Medulla oblongata (tissue), 1 donor: Measurements from ENCODE around the gene WASHC4.
"Not testable (repeated sequence)": the region's sequence is repeated elsewhere in the genome, so short reads cannot be mapped to it uniquely, and the experiment has no call there.

ENCODE experiments used
- DNase-seq: peaks from one replicate; pipeline ENCODE4 v3.0.0-alpha.2; 2015; ENCODE audit errors: extremely low spot score

The WASHC4 gene

GRCh38 chr12:105167346-105167745 is 59.8 kb downstream of the WASHC4 start:
- no peak for DNase-seq

GRCh38 chr12:105168006-105168405 is 60.5 kb downstream of the WASHC4 start:
- DNase-seq: peak; percentile 52

GRCh38 chr12:105170139-105170538 is 62.6 kb downstream of the WASHC4 start:
- no peak for DNase-seq

- no peak for DNase-seq
Observed at GRCh38 chr12:105171691-105172436, 64.3 kb downstream of the WASHC4 start.

- no peak for DNase-seq
Observed at GRCh38 chr12:105175397-105175990, 68.0 kb downstream of the WASHC4 start.

GRCh38 chr12:105177208-105177607 is 69.7 kb downstream of the WASHC4 start:
- DNase-seq: no peak

GRCh38 chr12:105179114-105179513 is 71.6 kb downstream of the WASHC4 start:
- DNase-seq: not testable (repeated sequence)

GRCh38 chr12:105183406-105183805 is 75.9 kb downstream of the WASHC4 start:
- not testable (repeated sequence) for DNase-seq

- not testable (repeated sequence) for DNase-seq
Observed at GRCh38 chr12:105183976-105184375, 76.4 kb downstream of the WASHC4 start.

GRCh38 chr12:105189293-105189692 is 81.8 kb downstream of the WASHC4 start:
- no peak for DNase-seq

GRCh38 chr12:105190530-105190929 is 83.0 kb downstream of the WASHC4 start:
- DNase-seq: no peak

- DNase-seq: peak; percentile 55
Observed at GRCh38 chr12:105192624-105193225, 85.2 kb downstream of the WASHC4 start.

- no peak for DNase-seq
Observed at GRCh38 chr12:105194947-105195346, 87.4 kb downstream of the WASHC4 start.

GRCh38 chr12:105196090-105196489 is 88.6 kb downstream of the WASHC4 start:
- no peak for DNase-seq

- no peak for DNase-seq
Observed at GRCh38 chr12:105198961-105199360, 91.4 kb downstream of the WASHC4 start.

GRCh38 chr12:105200385-105200784 is 92.9 kb downstream of the WASHC4 start:
- no peak for DNase-seq

- peak; percentile 64 for DNase-seq
Observed at GRCh38 chr12:105201299-105201698, 93.8 kb downstream of the WASHC4 start.

GRCh38 chr12:105202202-105202601 is 94.7 kb downstream of the WASHC4 start:
- DNase-seq: no peak

- DNase-seq: no peak
Observed at GRCh38 chr12:105204127-105204526, 96.6 kb downstream of the WASHC4 start.

- no peak for DNase-seq
Observed at GRCh38 chr12:105204916-105205315, 97.4 kb downstream of the WASHC4 start.

- DNase-seq: no peak
Observed at GRCh38 chr12:105205322-105206048, 98.0 kb downstream of the WASHC4 start.

GRCh38 chr12:105206686-105207374 is 99.3 kb downstream of the WASHC4 start:
- DNase-seq: no peak
